ENCODE results near the gene SEC23B.
A peak's percentile ranks its signal among the peaks of the same experiment; 100 is the strongest.

SEC23B gene

DNA sequence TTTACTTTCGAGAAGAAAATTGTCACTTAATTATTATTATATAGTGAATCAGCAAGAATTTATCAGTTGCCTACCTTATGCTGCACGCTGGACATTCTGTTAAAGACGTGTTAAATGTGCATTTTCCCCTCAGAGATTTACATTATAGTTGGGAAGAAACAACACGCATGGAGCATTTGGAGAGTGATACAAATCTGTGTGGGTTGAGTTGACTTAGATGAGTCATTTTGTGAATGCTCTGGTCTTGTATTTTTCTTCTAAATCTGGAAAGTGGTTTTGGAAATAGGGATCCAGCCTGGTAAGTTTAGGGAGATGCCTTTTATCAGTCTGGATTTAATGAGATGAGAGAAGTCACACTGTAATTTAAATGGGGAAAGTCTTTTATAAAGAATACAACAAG lies 35.5 kb downstream of the SEC23B start:
- H3K4me1 ChIP-seq = no peaks in the 10 kb centered on the region
- H3K36me3 ChIP-seq = peaks cover 20% of the 10 kb centered on the region
- TF ChIP-seq CTCF (IDR thresholded peaks at IDR 0.05; ENCODE audit: low read depth, low read length) = no peak
- no peak for DNase-seq
- H3K9me3 ChIP-seq = no peaks in the 10 kb centered on the region
- H3K4me3 ChIP-seq (ENCODE audit: low read depth, low read length) = no peak overlapping the region
- H3K27me3 ChIP-seq = no peaks in the 10 kb centered on the region

DNA sequence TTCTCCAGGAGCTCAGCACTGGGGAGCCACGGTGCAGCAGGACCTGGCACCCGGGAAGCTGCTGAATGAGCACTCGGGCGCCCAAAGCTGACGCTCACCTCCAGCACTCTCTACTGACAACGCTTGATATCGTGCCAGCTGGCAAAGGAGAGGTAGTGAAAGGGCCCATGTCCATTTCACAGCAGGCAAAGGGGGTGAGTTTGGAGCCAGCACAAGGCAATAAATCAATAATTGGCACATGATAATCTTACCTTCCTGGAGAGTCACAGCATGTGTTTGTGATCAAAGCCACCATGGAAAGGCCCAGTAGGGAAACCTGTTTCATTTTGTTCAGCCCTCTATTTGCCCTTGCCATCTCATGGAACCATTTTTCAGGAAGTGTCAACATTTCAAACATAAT lies 36.2 kb downstream of the SEC23B start:
- TF ChIP-seq CTCF (IDR thresholded peaks at IDR 0.05; ENCODE audit: low read depth, low read length) = no peak
- H3K4me1 ChIP-seq = no peaks in the 10 kb centered on the region
- DNase-seq = no peak
- H3K27me3 ChIP-seq = no peaks in the 10 kb centered on the region
- peaks cover 24% of the 10 kb centered on the region for H3K36me3 ChIP-seq
- no peaks in the 10 kb centered on the region for H3K9me3 ChIP-seq
- H3K4me3 ChIP-seq (ENCODE audit: low read depth, low read length) = no peak overlapping the region

GRCh38 chr20:18545566-18545965 lies 37.8 kb downstream of the SEC23B start:
- no peak for DNase-seq
- no peaks in the 10 kb centered on the region for H3K27me3 ChIP-seq
- no peak overlapping the region for H3K4me3 ChIP-seq (ENCODE audit: low read depth, low read length)
- H3K9me3 ChIP-seq = no peaks in the 10 kb centered on the region
- peaks cover 30% of the 10 kb centered on the region for H3K36me3 ChIP-seq
- no peak for TF ChIP-seq CTCF (IDR thresholded peaks at IDR 0.05; ENCODE audit: low read depth, low read length)
- H3K4me1 ChIP-seq = no peaks in the 10 kb centered on the region

- Histone ChIP-seq H3K36me3 (peaks cover 27% of the 10 kb centered on the region), H3K4me1 (no peaks in the 10 kb centered on the region), H3K4me3 (ENCODE audit: low read depth, low read length) (no peak overlapping the region), H3K9me3 (no peaks in the 10 kb centered on the region), H3K27me3 (no peaks in the 10 kb centered on the region)
- no peak for TF ChIP-seq CTCF (IDR thresholded peaks at IDR 0.05; ENCODE audit: low read depth, low read length)
- no peak for DNase-seq
These were observed 40.7 kb downstream of the SEC23B start for GRCh38 chr20:18548465-18548864.

DNA sequence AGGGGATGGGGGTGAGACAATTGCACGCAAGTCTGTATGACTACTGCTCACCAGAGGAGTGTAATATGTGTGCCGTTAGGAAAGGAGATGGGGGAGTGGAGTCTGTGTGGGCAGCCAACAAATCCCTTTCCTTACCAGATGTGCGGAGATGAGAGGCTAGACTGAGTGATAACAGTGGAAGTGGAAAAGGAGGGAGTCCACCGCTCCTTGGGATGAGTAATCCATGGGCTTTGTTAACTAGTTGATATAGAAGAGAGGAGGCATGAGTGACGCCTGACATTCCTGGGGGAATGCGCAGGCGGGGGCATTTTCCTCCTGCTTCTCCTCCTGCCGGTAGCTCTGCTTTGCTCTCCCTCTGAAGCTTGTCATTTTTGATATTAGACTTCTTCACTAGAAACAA lies 46.0 kb downstream of the SEC23B start:
- Histone ChIP-seq H3K4me1 (no peaks in the 10 kb centered on the region), H3K9me3 (no peaks in the 10 kb centered on the region), H3K27me3 (no peaks in the 10 kb centered on the region), H3K36me3 (peaks cover 13% of the 10 kb centered on the region), H3K4me3 (ENCODE audit: low read depth, low read length) (no peak overlapping the region)
- DNase-seq = no peak
- TF ChIP-seq CTCF (IDR thresholded peaks at IDR 0.05; ENCODE audit: low read depth, low read length) = no peak

DNA sequence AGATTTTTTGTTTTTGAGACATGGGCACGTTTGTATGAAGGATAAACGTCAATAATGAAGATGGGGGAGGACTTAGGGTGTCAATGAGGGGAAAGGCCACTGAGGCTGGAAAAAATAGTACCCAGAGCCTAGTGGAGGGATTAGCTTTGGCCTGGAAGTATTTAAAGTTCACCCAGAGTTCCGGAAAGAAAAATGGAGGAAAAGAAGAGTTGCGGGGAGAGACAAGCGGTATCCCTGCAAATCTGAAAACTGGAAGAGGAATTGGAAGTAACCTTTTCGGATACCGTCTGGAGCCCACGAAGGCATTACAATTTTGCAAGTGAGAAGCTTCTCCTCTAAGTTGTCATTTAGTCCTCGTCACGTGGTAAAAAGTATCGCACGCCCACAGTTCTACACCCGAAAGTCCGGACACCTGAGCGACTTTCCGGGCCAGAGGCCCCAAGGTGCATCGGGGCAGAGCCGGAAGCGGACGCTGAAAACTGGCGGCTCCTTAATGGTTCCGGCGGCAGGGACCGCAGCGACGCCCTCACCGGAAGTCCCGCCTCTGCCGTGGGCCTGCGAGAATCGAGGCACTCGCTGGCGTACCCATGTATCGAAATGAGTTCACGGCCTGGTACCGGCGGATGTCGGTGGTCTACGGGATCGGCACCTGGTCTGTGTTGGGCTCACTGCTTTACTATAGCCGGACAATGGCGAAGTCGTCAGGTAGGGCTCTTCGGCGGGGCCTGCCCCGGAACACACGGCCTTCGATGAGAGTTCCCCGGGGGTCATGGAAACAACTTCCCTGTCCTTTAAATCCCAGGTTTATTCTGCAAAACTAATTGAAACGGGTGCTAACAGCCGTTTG lies 59.4 kb downstream of the SEC23B start, which contains the start of gene SMIM26:
SMIM26 (plus strand) TSS at position 541 of the 847 bp plus-strand sequence; CDS start at position 588, 47 bp downstream.
- no peaks in the 10 kb centered on the region for H3K27me3 ChIP-seq
- peak within 1 kb of the TSS; percentile 96 for H3K4me3 ChIP-seq (ENCODE audit: low read depth, low read length)
- H3K36me3 ChIP-seq = peaks cover 7% of the 10 kb centered on the region
- no peaks in the 10 kb centered on the region for H3K4me1 ChIP-seq
- H3K9me3 ChIP-seq = no peaks in the 10 kb centered on the region
- peak; percentile 92 for DNase-seq
- TF ChIP-seq CTCF (IDR thresholded peaks at IDR 0.05; ENCODE audit: low read depth, low read length) = no peak

All from BE2C (cell line).